Measurements from ENCODE around the gene RALGPS2. TPM values are rescaled to one million over a fixed set of nuclear protein-coding genes. Genes with fewer than 3 reads are reported as not detected.

The RALGPS2 gene
- total and polyA plus RNA-seq, 5 donors from 2014 or later: 1.6 to 4.7 (median 3.5) TPM

GRCh38 chr1:178706432-178706831, 18.6 kb upstream of the RALGPS2 start:
- Histone ChIP-seq H3K9me3 (ENCODE audit: control insufficient read depth in 2 of 2, low read length in 2 of 2) (no peaks in the 10 kb centered on the region), H3K27ac (ENCODE audit: insufficient read depth, low read length, poor library complexity, severe bottlenecking) (no peak overlapping the region), H3K27me3 (ENCODE audit: control insufficient read depth, insufficient read depth, low read length) (peaks cover 8% of the 10 kb centered on the region), H3K4me3 (ENCODE audit: low read depth, low read length) (no peak overlapping the region), H3K4me1 (ENCODE audit: control insufficient read depth, insufficient read depth, low read length, poor library complexity, severe bottlenecking) (no peaks in the 10 kb centered on the region), H3K36me3 (ENCODE audit: control insufficient read depth, insufficient read depth, low read length) (no peaks in the 10 kb centered on the region)
- H3K9me3 Mint-ChIP-seq: peaks cover 0 to 1% (median 0%) of the 10 kb centered on the region in 7 donors
- no peaks in the 10 kb centered on the region for H3K36me3 Mint-ChIP-seq
- no peak overlapping the region for H3K27ac Mint-ChIP-seq
- no peak overlapping the region for H3K4me3 Mint-ChIP-seq
- H3K27me3 Mint-ChIP-seq: peaks cover 19% of the 10 kb centered on the region
- no peak for ATAC-seq (ENCODE audit: low read depth in 2 of 2)
- DNase-seq: no peak
- H3K4me1 Mint-ChIP-seq: no peaks in the 10 kb centered on the region

DNA sequence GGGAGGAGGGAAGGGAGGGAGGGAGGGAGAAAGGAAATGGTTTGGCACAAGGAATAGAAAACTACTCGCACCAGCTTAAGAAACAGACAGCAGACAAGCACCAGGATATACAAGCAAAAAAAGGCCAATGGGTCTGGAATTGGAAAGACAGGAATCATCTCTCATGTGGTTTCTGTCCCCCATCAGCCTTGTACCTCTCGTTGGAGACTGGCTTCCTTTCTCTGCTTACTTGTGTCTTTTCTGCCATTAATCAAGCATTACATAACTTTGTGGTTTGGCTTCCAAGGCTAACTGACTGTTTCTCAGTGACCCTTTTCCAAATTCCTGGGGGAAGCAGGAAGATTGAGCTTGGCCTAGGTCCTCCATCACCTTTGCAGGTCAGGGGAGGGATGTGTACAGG, 11.8 kb upstream of the RALGPS2 start:
- Mint-ChIP-seq H3K36me3 (no peaks in the 10 kb centered on the region), H3K4me3 (no peak overlapping the region), H3K4me1 (no peaks in the 10 kb centered on the region), H3K27ac (no peak overlapping the region), H3K27me3 (peaks cover 4% of the 10 kb centered on the region), H3K9me3 (peaks cover 0 to 4% (median 0%) of the 10 kb centered on the region in 7 donors)
- H3K9me3 ChIP-seq (ENCODE audit: control insufficient read depth in 2 of 2, low read length in 2 of 2): no peaks in the 10 kb centered on the region
- H3K4me1 ChIP-seq (ENCODE audit: control insufficient read depth, insufficient read depth, low read length, poor library complexity, severe bottlenecking): no peaks in the 10 kb centered on the region
- no peaks in the 10 kb centered on the region for H3K36me3 ChIP-seq (ENCODE audit: control insufficient read depth, insufficient read depth, low read length)
- no peak overlapping the region for H3K27ac ChIP-seq (ENCODE audit: insufficient read depth, low read length, poor library complexity, severe bottlenecking)
- DNase-seq: no peak
- no peak for ATAC-seq (ENCODE audit: low read depth in 2 of 2)
- H3K27me3 ChIP-seq (ENCODE audit: control insufficient read depth, insufficient read depth, low read length): peaks cover 7% of the 10 kb centered on the region
- no peak overlapping the region for H3K4me3 ChIP-seq (ENCODE audit: low read depth, low read length)

DNA sequence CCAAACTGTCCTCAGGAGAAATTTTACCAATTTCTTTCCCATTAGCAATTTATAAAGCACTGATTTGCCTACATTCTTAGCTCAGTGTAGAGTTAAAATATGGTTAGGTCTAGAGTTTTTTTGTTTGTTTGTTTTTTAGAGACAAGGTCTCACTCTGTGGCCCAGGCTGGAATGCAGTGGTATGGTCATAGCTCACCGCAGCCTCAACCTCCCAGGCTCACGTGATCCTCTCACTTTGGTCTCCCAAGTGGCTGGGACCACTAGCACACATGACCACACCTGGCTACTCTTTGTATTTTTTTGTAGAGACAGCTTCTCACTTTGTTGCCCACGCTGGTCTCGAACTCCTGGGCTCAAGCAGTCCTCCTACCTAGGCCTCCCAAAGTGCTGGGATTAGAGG, 10.6 kb upstream of the RALGPS2 start:
- DNase-seq: no peak
- H3K4me1 ChIP-seq (ENCODE audit: control insufficient read depth, insufficient read depth, low read length, poor library complexity, severe bottlenecking): no peaks in the 10 kb centered on the region
- H3K27me3 ChIP-seq (ENCODE audit: control insufficient read depth, insufficient read depth, low read length): peaks cover 6% of the 10 kb centered on the region
- Mint-ChIP-seq H3K9me3 (peaks cover 0 to 4% (median 0%) of the 10 kb centered on the region in 7 donors), H3K36me3 (no peaks in the 10 kb centered on the region), H3K27me3 (peaks cover 4% of the 10 kb centered on the region), H3K4me3 (no peak overlapping the region), H3K27ac (no peak overlapping the region), H3K4me1 (no peaks in the 10 kb centered on the region)
- ATAC-seq (ENCODE audit: low read depth in 2 of 2): no peak
- no peaks in the 10 kb centered on the region for H3K36me3 ChIP-seq (ENCODE audit: control insufficient read depth, insufficient read depth, low read length)
- H3K27ac ChIP-seq (ENCODE audit: insufficient read depth, low read length, poor library complexity, severe bottlenecking): no peak overlapping the region
- H3K9me3 ChIP-seq (ENCODE audit: control insufficient read depth in 2 of 2, low read length in 2 of 2): no peaks in the 10 kb centered on the region
- no peak overlapping the region for H3K4me3 ChIP-seq (ENCODE audit: low read depth, low read length)

- Mint-ChIP-seq H3K9me3 (peaks cover 0 to 4% (median 0%) of the 10 kb centered on the region in 7 donors), H3K36me3 (no peaks in the 10 kb centered on the region), H3K4me3 (no peak overlapping the region), H3K4me1 (no peaks in the 10 kb centered on the region), H3K27me3 (no peaks in the 10 kb centered on the region), H3K27ac (no peak overlapping the region)
- H3K4me1 ChIP-seq (ENCODE audit: control insufficient read depth, insufficient read depth, low read length, poor library complexity, severe bottlenecking): no peaks in the 10 kb centered on the region
- no peak overlapping the region for H3K4me3 ChIP-seq (ENCODE audit: low read depth, low read length)
- no peaks in the 10 kb centered on the region for H3K36me3 ChIP-seq (ENCODE audit: control insufficient read depth, insufficient read depth, low read length)
- no peaks in the 10 kb centered on the region for H3K9me3 ChIP-seq (ENCODE audit: control insufficient read depth in 2 of 2, low read length in 2 of 2)
- ATAC-seq (ENCODE audit: low read depth in 2 of 2) (no peak), DNase-seq (no peak)
- no peak overlapping the region for H3K27ac ChIP-seq (ENCODE audit: insufficient read depth, low read length, poor library complexity, severe bottlenecking)
- peaks cover 5% of the 10 kb centered on the region for H3K27me3 ChIP-seq (ENCODE audit: control insufficient read depth, insufficient read depth, low read length)
Observed at GRCh38 chr1:178716111-178716510, 8.9 kb upstream of the RALGPS2 start.

DNA sequence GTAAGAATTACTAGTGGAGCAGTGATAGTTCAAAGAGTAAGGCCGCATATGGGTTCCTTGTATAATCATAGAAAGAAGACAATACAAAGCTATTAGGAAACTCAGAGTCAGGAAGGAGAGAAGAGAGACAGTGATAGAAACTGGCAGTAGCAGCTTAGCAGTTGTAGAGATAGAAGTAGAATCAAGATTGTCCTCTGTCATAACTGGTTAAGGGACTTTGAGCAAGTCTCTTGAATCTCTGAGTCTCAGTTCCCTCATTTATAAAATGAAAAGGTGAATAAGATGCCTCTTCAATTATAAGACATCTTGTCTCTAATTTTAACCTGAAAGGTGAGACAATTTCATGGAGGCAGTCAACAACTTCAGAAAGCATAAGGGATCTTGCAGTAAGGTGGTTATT, 6.5 kb upstream of the RALGPS2 start:
- no peaks in the 10 kb centered on the region for H3K4me1 ChIP-seq (ENCODE audit: control insufficient read depth, insufficient read depth, low read length, poor library complexity, severe bottlenecking)
- ATAC-seq (ENCODE audit: low read depth in 2 of 2) (no peak), DNase-seq (no peak)
- no peak overlapping the region for H3K27ac Mint-ChIP-seq
- no peak overlapping the region for H3K4me3 ChIP-seq (ENCODE audit: low read depth, low read length)
- peaks cover 6% of the 10 kb centered on the region for H3K27me3 ChIP-seq (ENCODE audit: control insufficient read depth, insufficient read depth, low read length)
- H3K9me3 Mint-ChIP-seq: peaks cover 0 to 4% (median 0%) of the 10 kb centered on the region in 7 donors
- no peaks in the 10 kb centered on the region for H3K4me1 Mint-ChIP-seq
- H3K27ac ChIP-seq (ENCODE audit: insufficient read depth, low read length, poor library complexity, severe bottlenecking): no peak overlapping the region
- peaks cover 6% of the 10 kb centered on the region for H3K27me3 Mint-ChIP-seq
- no peaks in the 10 kb centered on the region for H3K36me3 ChIP-seq (ENCODE audit: control insufficient read depth, insufficient read depth, low read length)
- no peaks in the 10 kb centered on the region for H3K9me3 ChIP-seq (ENCODE audit: control insufficient read depth in 2 of 2, low read length in 2 of 2)
- H3K4me3 Mint-ChIP-seq: no peak overlapping the region
- H3K36me3 Mint-ChIP-seq: no peaks in the 10 kb centered on the region

DNA sequence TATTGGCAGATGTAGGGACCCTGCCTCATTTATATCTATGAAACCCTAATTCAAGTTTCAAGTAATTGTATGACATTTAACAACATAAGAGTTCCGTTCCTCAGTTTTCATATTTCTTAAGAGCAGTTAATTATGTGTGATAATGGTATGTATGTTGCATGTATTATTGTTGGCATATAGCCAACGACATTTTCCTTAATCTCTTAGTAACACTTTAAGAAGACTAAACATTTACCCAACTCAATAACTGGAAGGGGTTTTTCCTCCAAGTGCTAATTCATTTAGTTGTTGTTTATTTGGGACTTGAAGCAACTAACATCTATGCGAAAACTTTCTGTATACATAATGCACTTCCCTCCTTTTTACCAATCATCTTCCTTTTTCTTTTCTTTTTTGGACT, 1.5 kb upstream of the RALGPS2 start:
- Histone ChIP-seq H3K9me3 (ENCODE audit: control insufficient read depth in 2 of 2, low read length in 2 of 2) (no peaks in the 10 kb centered on the region), H3K4me3 (ENCODE audit: low read depth, low read length) (no peak overlapping the region), H3K36me3 (ENCODE audit: control insufficient read depth, insufficient read depth, low read length) (no peaks in the 10 kb centered on the region), H3K27me3 (ENCODE audit: control insufficient read depth, insufficient read depth, low read length) (peaks cover 21% of the 10 kb centered on the region), H3K4me1 (ENCODE audit: control insufficient read depth, insufficient read depth, low read length, poor library complexity, severe bottlenecking) (peaks cover 15% of the 10 kb centered on the region), H3K27ac (ENCODE audit: insufficient read depth, low read length, poor library complexity, severe bottlenecking) (no peak overlapping the region)
- peaks cover 0 to 20% (median 6%) of the 10 kb centered on the region in 4 donors for H3K4me1 Mint-ChIP-seq
- no peaks in the 10 kb centered on the region for H3K36me3 Mint-ChIP-seq
- no peak for DNase-seq
- peaks cover 0 to 1% (median 0%) of the 10 kb centered on the region in 7 donors for H3K9me3 Mint-ChIP-seq
- H3K27me3 Mint-ChIP-seq: peaks cover 39% of the 10 kb centered on the region
- no peak overlapping the region for H3K27ac Mint-ChIP-seq
- H3K4me3 Mint-ChIP-seq: peak overlapping the region in 1 of 4 donors; percentile 87
- ATAC-seq (ENCODE audit: low read depth in 2 of 2): no peak

DNA sequence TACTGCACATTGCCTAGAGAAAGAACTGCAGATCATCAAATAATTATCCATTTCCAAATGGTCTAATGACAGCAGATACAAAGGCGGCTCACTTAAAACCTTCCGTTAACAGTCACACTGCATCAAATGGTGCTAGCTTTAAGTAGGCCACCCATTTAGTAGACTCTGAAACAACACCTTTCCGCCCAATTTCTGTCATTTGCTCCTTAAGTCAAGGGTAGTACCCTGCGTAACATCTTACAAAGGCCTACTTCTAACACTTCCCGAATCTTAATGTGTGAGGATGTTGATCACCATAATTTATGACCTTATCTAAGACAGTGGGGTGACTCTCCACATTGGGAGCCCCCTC, 692 bp upstream of the RALGPS2 start:
- peak in 1 of 3 donors; percentile 1 for DNase-seq
- peaks cover 15% of the 10 kb centered on the region for H3K4me1 ChIP-seq (ENCODE audit: control insufficient read depth, insufficient read depth, low read length, poor library complexity, severe bottlenecking)
- no peaks in the 10 kb centered on the region for H3K36me3 Mint-ChIP-seq
- no peak overlapping the region for H3K4me3 ChIP-seq (ENCODE audit: low read depth, low read length)
- no peaks in the 10 kb centered on the region for H3K9me3 ChIP-seq (ENCODE audit: control insufficient read depth in 2 of 2, low read length in 2 of 2)
- no peak for ATAC-seq (ENCODE audit: low read depth in 2 of 2)
- peaks cover 0 to 1% (median 0%) of the 10 kb centered on the region in 7 donors for H3K9me3 Mint-ChIP-seq
- peaks cover 47% of the 10 kb centered on the region for H3K27me3 Mint-ChIP-seq
- peaks cover 0 to 20% (median 6%) of the 10 kb centered on the region in 4 donors for H3K4me1 Mint-ChIP-seq
- peaks cover 21% of the 10 kb centered on the region for H3K27me3 ChIP-seq (ENCODE audit: control insufficient read depth, insufficient read depth, low read length)
- no peak overlapping the region for H3K27ac ChIP-seq (ENCODE audit: insufficient read depth, low read length, poor library complexity, severe bottlenecking)
- H3K27ac Mint-ChIP-seq: peak overlapping the region in 1 of 3 donors; percentile 66
- H3K4me3 Mint-ChIP-seq: peak overlapping the region; percentile 68 to 87 (median 78)
- H3K36me3 ChIP-seq (ENCODE audit: control insufficient read depth, insufficient read depth, low read length): no peaks in the 10 kb centered on the region

- no peaks in the 10 kb centered on the region for H3K9me3 ChIP-seq (ENCODE audit: control insufficient read depth in 2 of 2, low read length in 2 of 2)
- peak overlapping the region; percentile 64 for H3K4me3 ChIP-seq (ENCODE audit: low read depth, low read length)
- peaks cover 19% of the 10 kb centered on the region for H3K27me3 ChIP-seq (ENCODE audit: control insufficient read depth, insufficient read depth, low read length)
- H3K4me1 ChIP-seq (ENCODE audit: control insufficient read depth, insufficient read depth, low read length, poor library complexity, severe bottlenecking): peaks cover 15% of the 10 kb centered on the region
- Mint-ChIP-seq H3K27me3 (peaks cover 47% of the 10 kb centered on the region), H3K9me3 (peaks cover 0 to 1% (median 0%) of the 10 kb centered on the region in 7 donors), H3K36me3 (no peaks in the 10 kb centered on the region), H3K4me1 (peaks cover 0 to 20% (median 6%) of the 10 kb centered on the region in 4 donors), H3K27ac (no peak overlapping the region), H3K4me3 (peak overlapping the region in 3 of 4 donors; percentile 83 to 89 (median 88))
- H3K36me3 ChIP-seq (ENCODE audit: control insufficient read depth, insufficient read depth, low read length): no peaks in the 10 kb centered on the region
- DNase-seq (peak; percentile 2 to 18 (median 5)), ATAC-seq (ENCODE audit: low read depth in 2 of 2) (peak; percentile 20 to 32)
- H3K27ac ChIP-seq (ENCODE audit: insufficient read depth, low read length, poor library complexity, severe bottlenecking): no peak overlapping the region
Observed at GRCh38 chr1:178725466-178726086, 532 bp downstream of the RALGPS2 start.
